ENCODE data around the gene SNRPA. TPM values are rescaled to one million over a fixed set of nuclear protein-coding genes. Genes with fewer than 3 reads are reported as not detected.

The SNRPA gene
- total and polyA plus RNA-seq, 2 donors (not counting 1 experiment from before 2014, with no cell fraction given) = 92.0 to 147 TPM

DNA sequence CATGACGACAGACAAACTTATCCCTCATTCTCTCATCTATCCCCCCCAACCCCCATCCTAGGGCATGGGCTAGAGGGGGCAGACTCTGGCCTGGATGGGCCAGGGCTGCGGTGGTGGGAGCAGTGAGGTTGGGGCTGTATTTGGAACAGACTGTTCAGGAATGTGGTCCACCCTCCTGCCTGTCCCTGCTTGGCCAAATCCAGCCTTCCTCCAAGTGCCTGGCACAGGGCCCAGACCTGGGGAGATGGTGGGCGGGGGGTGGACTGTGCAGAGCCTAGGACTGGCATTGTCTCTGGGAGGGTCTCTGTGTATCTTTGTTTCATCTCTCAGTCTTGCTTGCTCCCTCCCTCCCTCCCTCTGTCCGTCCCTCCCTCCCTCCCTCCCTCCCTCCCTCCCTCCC lies 62.2 kb downstream of the SNRPA start:
- Histone ChIP-seq H3K36me3 (replicated peaks in 1 of 2; ENCODE audit: control extremely low read depth in 1 of 2, control insufficient read depth in 1 of 2, extremely low read depth in 1 of 2, insufficient read depth in 2 of 2, low read length in 1 of 2) (peaks cover 0 to 17% of the 10 kb centered on the region in 2 experiments), H3K79me2 (ENCODE audit: control insufficient read depth, insufficient read depth, low read length) (peaks cover 14% of the 10 kb centered on the region), H2AFZ (ENCODE audit: insufficient read depth, low read depth, low read length, poor library complexity, severe bottlenecking) (no peak overlapping the region), H3K27me3 (replicated peaks in 1 of 4; ENCODE audit: control extremely low read depth in 1 of 4, control insufficient read depth in 3 of 4, insufficient read depth in 4 of 4, low read length in 3 of 4) (no peaks in the 10 kb centered on the region), H3K4me2 (replicated peaks; ENCODE audit: low read depth, low read length, poor library complexity, severe bottlenecking) (no peak overlapping the region), H3K9me3 (ENCODE audit: control extremely low read depth in 1 of 3, control insufficient read depth in 2 of 3, insufficient read depth in 1 of 3, low read length in 2 of 3) (no peaks in the 10 kb centered on the region), H4K20me1 (ENCODE audit: control insufficient read depth, insufficient read depth, low read length, poor library complexity, severe bottlenecking) (peaks cover 19% of the 10 kb centered on the region), H3K9ac (ENCODE audit: low read length) (no peak overlapping the region), H3K4me1 (ENCODE audit: control insufficient read depth in 2 of 2, insufficient read depth in 2 of 2, low read length in 2 of 2) (peaks cover 11 to 33% of the 10 kb centered on the region in 2 donors), H3K4me3 (ENCODE audit: control extremely low read depth in 1 of 5, extremely low read depth in 1 of 5, insufficient read depth in 1 of 5, low read depth in 2 of 5, low read length in 4 of 5) (no peak overlapping the region), H3K27ac (ENCODE audit: low read length in 2 of 2) (no peak overlapping the region)
- H3K4me3 Mint-ChIP-seq = peak overlapping the region; percentile 97
- no peak overlapping the region for H3K27ac Mint-ChIP-seq
- no peaks in the 10 kb centered on the region for H3K27me3 Mint-ChIP-seq
- no peaks in the 10 kb centered on the region for H3K9me3 Mint-ChIP-seq (ENCODE audit: insufficient read depth)
- intact Hi-C loops (cut with micrococcal nuclease) = loop anchor here (2.0 kb wide), 1 partner anchor 14 kb away; the partner anchor contains the start of gene EGLN2
- whole genome bisulfite sequencing (ENCODE audit: insufficient coverage) = no CpG with 5 or more reads among the region's 4 CpGs
- ATAC-seq (ENCODE audit: low read depth) = no peak
- DNase-seq = no peak
- CTCF ChIA-PET = interaction anchor here (1.8 kb wide), 1 partner anchor 92 kb away, joined by 5 read pairs; no protein-coding TSS in a partner anchor
- peaks cover 36% of the 10 kb centered on the region for H3K4me1 Mint-ChIP-seq
- POLR2A ChIA-PET = interaction anchor here (1.1 kb wide), 1 partner anchor 63 kb away, joined by 5 read pairs; the partner anchor contains the start of genes ACTMAP and SNRPA
- TF ChIP-seq EZH2 (IDR thresholded peaks at IDR 0.05; ENCODE audit: borderline replicate concordance, insufficient read depth, low read depth, low read length, poor library complexity, severe bottlenecking) = no peak
- TF ChIP-seq, protein P1, sequence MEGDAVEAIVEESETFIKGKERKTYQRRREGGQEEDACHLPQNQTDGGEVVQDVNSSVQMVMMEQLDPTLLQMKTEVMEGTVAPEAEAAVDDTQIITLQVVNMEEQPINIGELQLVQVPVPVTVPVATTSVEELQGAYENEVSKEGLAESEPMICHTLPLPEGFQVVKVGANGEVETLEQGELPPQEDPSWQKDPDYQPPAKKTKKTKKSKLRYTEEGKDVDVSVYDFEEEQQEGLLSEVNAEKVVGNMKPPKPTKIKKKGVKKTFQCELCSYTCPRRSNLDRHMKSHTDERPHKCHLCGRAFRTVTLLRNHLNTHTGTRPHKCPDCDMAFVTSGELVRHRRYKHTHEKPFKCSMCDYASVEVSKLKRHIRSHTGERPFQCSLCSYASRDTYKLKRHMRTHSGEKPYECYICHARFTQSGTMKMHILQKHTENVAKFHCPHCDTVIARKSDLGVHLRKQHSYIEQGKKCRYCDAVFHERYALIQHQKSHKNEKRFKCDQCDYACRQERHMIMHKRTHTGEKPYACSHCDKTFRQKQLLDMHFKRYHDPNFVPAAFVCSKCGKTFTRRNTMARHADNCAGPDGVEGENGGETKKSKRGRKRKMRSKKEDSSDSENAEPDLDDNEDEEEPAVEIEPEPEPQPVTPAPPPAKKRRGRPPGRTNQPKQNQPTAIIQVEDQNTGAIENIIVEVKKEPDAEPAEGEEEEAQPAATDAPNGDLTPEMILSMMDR (IDR thresholded peaks at IDR 0.05) = no peak

Small RNA genes lying within 50 kb of the gene (small RNA-seq; reads per million reads assigned to genes)
- gene RNU6-195P (ENCODE audit: insufficient read length, low read depth, low replicate concordance) = not detected

Other genes with a start within 250 kb of the SNRPA start
- 179 and 192 TPM in 2 replicates for gene SHKBP1, start 174.3 kb upstream of the SNRPA start, total RNA-seq
- gene SHKBP1, start 174.3 kb upstream of the SNRPA start, polyA plus RNA-seq = 219 and 227 TPM in 2 replicates
- gene LTBP4, start 149.8 kb upstream of the SNRPA start, total RNA-seq = 81.2 and 83.3 TPM in 2 replicates
- gene LTBP4, start 149.8 kb upstream of the SNRPA start, polyA plus RNA-seq = 105 and 127 TPM in 2 replicates
- 21.8 and 27.7 TPM in 2 replicates for gene NUMBL, start 60.6 kb upstream of the SNRPA start, total RNA-seq
- 7.8 and 14.2 TPM in 2 replicates for gene NUMBL, start 60.6 kb upstream of the SNRPA start, polyA plus RNA-seq
- gene COQ8B, start 34.3 kb upstream of the SNRPA start, total RNA-seq = 55.4 and 58.9 TPM in 2 replicates
- 60.6 and 62.6 TPM in 2 replicates for gene COQ8B, start 34.3 kb upstream of the SNRPA start, polyA plus RNA-seq
- gene ITPKC, start 34.1 kb upstream of the SNRPA start, total RNA-seq = 13.1 and 16.0 TPM in 2 replicates
- gene ITPKC, start 34.1 kb upstream of the SNRPA start, polyA plus RNA-seq = 6.7 and 8.7 TPM in 2 replicates
- 9.8 and 10.2 TPM in 2 replicates for gene ACTMAP, start 726 bp upstream of the SNRPA start, total RNA-seq
- gene ACTMAP, start 726 bp upstream of the SNRPA start, polyA plus RNA-seq = 7.7 and 11.4 TPM in 2 replicates
- gene MIA, start 24.3 kb downstream of the SNRPA start, total RNA-seq = 2.3 and 5.7 TPM in 2 replicates
- gene MIA, start 24.3 kb downstream of the SNRPA start, polyA plus RNA-seq = 0.37 and 0.75 TPM in 2 replicates
- 104 and 108 TPM in 2 replicates for gene RAB4B, start 27.0 kb downstream of the SNRPA start, total RNA-seq
- gene RAB4B, start 27.0 kb downstream of the SNRPA start, polyA plus RNA-seq = 141 and 196 TPM in 2 replicates
- gene EGLN2, start 48.0 kb downstream of the SNRPA start, total RNA-seq = 178 and 182 TPM in 2 replicates
- 111 and 130 TPM in 2 replicates for gene EGLN2, start 48.0 kb downstream of the SNRPA start, polyA plus RNA-seq
- gene CYP2A6, start 99.2 kb downstream of the SNRPA start, total RNA-seq = not detected in 2 replicates
- gene CYP2A6, start 99.2 kb downstream of the SNRPA start, polyA plus RNA-seq = not detected in 2 replicates
- not detected in 2 replicates for gene CYP2A7, start 131.0 kb downstream of the SNRPA start, total RNA-seq
- not detected in 2 replicates for gene CYP2A7, start 131.0 kb downstream of the SNRPA start, polyA plus RNA-seq
- gene CYP2B6, start 240.1 kb downstream of the SNRPA start, total RNA-seq = not detected in 2 replicates
- not detected in 2 replicates for gene CYP2B6, start 240.1 kb downstream of the SNRPA start, polyA plus RNA-seq

All from B cell (primary cell).